ENCODE data around the gene SCCPDH.
"Not testable (repeated sequence)": the region's sequence is repeated elsewhere in the genome, so short reads cannot be mapped to it uniquely, and the experiment has no call there.

The SCCPDH gene

GRCh38 chr1:246724016-246724730 lies at the start of gene SCCPDH:
Gene SCCPDH, plus strand, starts transcription at chr1:246724409. Its CDS starts 14 bp downstream, at chr1:246724423.
- peak; percentile 22 to 50 for DNase-seq

GRCh38 chr1:246677842-246678241 lies 46.4 kb upstream of the SCCPDH start:
- DNase-seq: no peak

GRCh38 chr1:246678816-246679793 lies 45.1 kb upstream of the SCCPDH start:
- no peak for DNase-seq

GRCh38 chr1:246679794-246680177 lies 44.4 kb upstream of the SCCPDH start:
- DNase-seq: no peak

- no peak for DNase-seq
Observed at GRCh38 chr1:246680190-246680589, 44.0 kb upstream of the SCCPDH start.

- no peak for DNase-seq
Observed at GRCh38 chr1:246680696-246681130, 43.5 kb upstream of the SCCPDH start.

GRCh38 chr1:246681900-246682895 lies 42.0 kb upstream of the SCCPDH start:
- DNase-seq: no peak

GRCh38 chr1:246683521-246683920 lies 40.7 kb upstream of the SCCPDH start:
- no peak for DNase-seq

- no peak for DNase-seq
Observed at GRCh38 chr1:246687002-246687401, 37.2 kb upstream of the SCCPDH start.

- peak; percentile 9 to 18 for DNase-seq
Observed at GRCh38 chr1:246689409-246690008, 34.7 kb upstream of the SCCPDH start.

GRCh38 chr1:246690100-246690499 lies 34.1 kb upstream of the SCCPDH start:
- DNase-seq: no peak

- no peak for DNase-seq
Observed at GRCh38 chr1:246691622-246692495, 32.4 kb upstream of the SCCPDH start.

- not testable (repeated sequence) for DNase-seq
Observed at GRCh38 chr1:246694213-246694895, 29.9 kb upstream of the SCCPDH start.

- DNase-seq: no peak
Observed at GRCh38 chr1:246695136-246695535, 29.1 kb upstream of the SCCPDH start.

GRCh38 chr1:246695666-246696065 lies 28.5 kb upstream of the SCCPDH start:
- no peak for DNase-seq

- DNase-seq: no peak
Observed at GRCh38 chr1:246698466-246699094, 25.6 kb upstream of the SCCPDH start.

GRCh38 chr1:246699095-246699735 lies 25.0 kb upstream of the SCCPDH start:
- DNase-seq: peak; percentile 71 to 72

- DNase-seq: no peak
Observed at GRCh38 chr1:246703581-246703980, 20.6 kb upstream of the SCCPDH start.

- no peak for DNase-seq
Observed at GRCh38 chr1:246705368-246705767, 18.8 kb upstream of the SCCPDH start.
